DMS114 treated with DMSO at 0.1 percent for 48 hours (cell line): ENCODE data around the gene SYT13.

ENCODE experiments used
- DNase-seq: peaks from one replicate; lab custom pipeline; 2025; ENCODE audit not compliant: unreplicated experiment; lab: John Stamatoyannopoulos, UW

SYT13 gene

GRCh38 chr11:45285930-45286632, at the start of gene SYT13:
TSS of gene SYT13 (minus strand) at chr11:45286341. CDS start at chr11:45286207, 134 bp downstream.
- DNase-seq = peak; percentile 4

GRCh38 chr11:45335434-45335833, 49.3 kb upstream of the SYT13 start:
- DNase-seq = no peak

- no peak for DNase-seq
Observed at GRCh38 chr11:45334836-45335235, 48.7 kb upstream of the SYT13 start.

- DNase-seq = no peak
Observed at GRCh38 chr11:45334410-45334809, 48.3 kb upstream of the SYT13 start.

- DNase-seq = no peak
Observed at GRCh38 chr11:45333001-45333971, 47.1 kb upstream of the SYT13 start.

GRCh38 chr11:45332276-45332934, 46.3 kb upstream of the SYT13 start:
- DNase-seq = peak; percentile 35

GRCh38 chr11:45331839-45332238, 45.7 kb upstream of the SYT13 start:
- no peak for DNase-seq

- no peak for DNase-seq
Observed at GRCh38 chr11:45328726-45329125, 42.6 kb upstream of the SYT13 start.

- DNase-seq = no peak
Observed at GRCh38 chr11:45324459-45324858, 38.3 kb upstream of the SYT13 start.

GRCh38 chr11:45323601-45324249, 37.6 kb upstream of the SYT13 start:
- no peak for DNase-seq

GRCh38 chr11:45322891-45323600, 36.9 kb upstream of the SYT13 start:
- no peak for DNase-seq

- no peak for DNase-seq
Observed at GRCh38 chr11:45322111-45322705, 36.1 kb upstream of the SYT13 start.

GRCh38 chr11:45321669-45322068, 35.5 kb upstream of the SYT13 start:
- DNase-seq = no peak

GRCh38 chr11:45321031-45321595, 35.0 kb upstream of the SYT13 start:
- no peak for DNase-seq

- no peak for DNase-seq
Observed at GRCh38 chr11:45320371-45320770, 34.2 kb upstream of the SYT13 start.

- no peak for DNase-seq
Observed at GRCh38 chr11:45319077-45319476, 32.9 kb upstream of the SYT13 start.

- DNase-seq = no peak
Observed at GRCh38 chr11:45318516-45318915, 32.4 kb upstream of the SYT13 start.

GRCh38 chr11:45316258-45316657, 30.1 kb upstream of the SYT13 start:
- no peak for DNase-seq

- DNase-seq = no peak
Observed at GRCh38 chr11:45314900-45315299, 28.8 kb upstream of the SYT13 start.
